ENCODE results near the gene VPS9D1. TPM values are rescaled to one million over a fixed set of nuclear protein-coding genes. Genes with fewer than 3 reads are reported as not detected.

The VPS9D1 gene
- total RNA-seq, 1 experiment from 2014 or later, result 4.2 TPM

DNA sequence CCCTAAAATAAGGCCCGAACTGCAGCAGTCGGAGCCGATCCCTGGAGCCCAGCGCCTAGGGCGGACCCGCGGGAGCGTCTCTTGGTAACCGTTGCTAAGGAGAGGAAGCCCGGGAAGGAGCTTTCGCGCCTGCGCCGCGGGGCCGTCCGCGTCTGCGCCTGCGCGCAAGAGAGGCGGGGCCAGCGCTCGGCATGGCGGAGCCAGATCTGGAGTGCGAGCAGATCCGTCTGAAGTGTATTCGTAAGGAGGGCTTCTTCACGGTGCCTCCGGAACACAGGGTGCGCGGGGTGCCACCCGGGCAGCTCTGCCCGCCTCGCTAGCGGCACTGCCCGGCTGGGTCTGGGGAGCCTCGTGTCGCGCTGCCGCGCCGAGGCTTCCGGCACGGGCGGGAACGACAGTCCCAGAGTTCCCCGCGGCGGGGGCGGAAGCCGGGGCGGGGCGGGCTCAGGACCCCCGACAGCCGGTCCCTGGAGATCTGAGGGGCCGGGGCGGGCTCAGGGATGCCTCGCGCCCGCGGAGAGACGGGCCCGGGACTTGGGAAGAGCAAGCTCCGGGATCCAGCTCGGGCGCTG lies 34.1 kb downstream of the VPS9D1 start, which contains the start of gene CDK10 (continued):
- TF ChIP-seq, protein P1, sequence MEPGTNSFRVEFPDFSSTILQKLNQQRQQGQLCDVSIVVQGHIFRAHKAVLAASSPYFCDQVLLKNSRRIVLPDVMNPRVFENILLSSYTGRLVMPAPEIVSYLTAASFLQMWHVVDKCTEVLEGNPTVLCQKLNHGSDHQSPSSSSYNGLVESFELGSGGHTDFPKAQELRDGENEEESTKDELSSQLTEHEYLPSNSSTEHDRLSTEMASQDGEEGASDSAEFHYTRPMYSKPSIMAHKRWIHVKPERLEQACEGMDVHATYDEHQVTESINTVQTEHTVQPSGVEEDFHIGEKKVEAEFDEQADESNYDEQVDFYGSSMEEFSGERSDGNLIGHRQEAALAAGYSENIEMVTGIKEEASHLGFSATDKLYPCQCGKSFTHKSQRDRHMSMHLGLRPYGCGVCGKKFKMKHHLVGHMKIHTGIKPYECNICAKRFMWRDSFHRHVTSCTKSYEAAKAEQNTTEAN (CRISPR knock-in tag; IDR thresholded peaks at IDR 0.05), result no peak
- TF ChIP-seq, protein P2, sequence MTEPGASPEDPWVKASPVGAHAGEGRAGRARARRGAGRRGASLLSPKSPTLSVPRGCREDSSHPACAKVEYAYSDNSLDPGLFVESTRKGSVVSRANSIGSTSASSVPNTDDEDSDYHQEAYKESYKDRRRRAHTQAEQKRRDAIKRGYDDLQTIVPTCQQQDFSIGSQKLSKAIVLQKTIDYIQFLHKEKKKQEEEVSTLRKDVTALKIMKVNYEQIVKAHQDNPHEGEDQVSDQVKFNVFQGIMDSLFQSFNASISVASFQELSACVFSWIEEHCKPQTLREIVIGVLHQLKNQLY (CRISPR knock-in tag; IDR thresholded peaks at IDR 0.05), result no peak
- no peak for TF ChIP-seq TEAD4 (CRISPR knock-in tag; IDR thresholded peaks at IDR 0.05)
- TF ChIP-seq HMGA2 (CRISPR knock-in tag; IDR thresholded peaks at IDR 0.05), result no peak
- peak; percentile 40; the same call in 1 of the 2 replicates for TF ChIP-seq NFE2L1 (CRISPR knock-in tag; IDR thresholded peaks at IDR 0.05)
- TF ChIP-seq, protein P3, sequence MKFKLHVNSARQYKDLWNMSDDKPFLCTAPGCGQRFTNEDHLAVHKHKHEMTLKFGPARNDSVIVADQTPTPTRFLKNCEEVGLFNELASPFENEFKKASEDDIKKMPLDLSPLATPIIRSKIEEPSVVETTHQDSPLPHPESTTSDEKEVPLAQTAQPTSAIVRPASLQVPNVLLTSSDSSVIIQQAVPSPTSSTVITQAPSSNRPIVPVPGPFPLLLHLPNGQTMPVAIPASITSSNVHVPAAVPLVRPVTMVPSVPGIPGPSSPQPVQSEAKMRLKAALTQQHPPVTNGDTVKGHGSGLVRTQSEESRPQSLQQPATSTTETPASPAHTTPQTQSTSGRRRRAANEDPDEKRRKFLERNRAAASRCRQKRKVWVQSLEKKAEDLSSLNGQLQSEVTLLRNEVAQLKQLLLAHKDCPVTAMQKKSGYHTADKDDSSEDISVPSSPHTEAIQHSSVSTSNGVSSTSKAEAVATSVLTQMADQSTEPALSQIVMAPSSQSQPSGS (CRISPR knock-in tag; IDR thresholded peaks at IDR 0.05; ENCODE audit: borderline replicate concordance, low read depth), result no peak
- TF ChIP-seq ZNF219 (CRISPR knock-in tag; IDR thresholded peaks at IDR 0.05; ENCODE audit: borderline replicate concordance), result no peak
- TF ChIP-seq, protein P4, sequence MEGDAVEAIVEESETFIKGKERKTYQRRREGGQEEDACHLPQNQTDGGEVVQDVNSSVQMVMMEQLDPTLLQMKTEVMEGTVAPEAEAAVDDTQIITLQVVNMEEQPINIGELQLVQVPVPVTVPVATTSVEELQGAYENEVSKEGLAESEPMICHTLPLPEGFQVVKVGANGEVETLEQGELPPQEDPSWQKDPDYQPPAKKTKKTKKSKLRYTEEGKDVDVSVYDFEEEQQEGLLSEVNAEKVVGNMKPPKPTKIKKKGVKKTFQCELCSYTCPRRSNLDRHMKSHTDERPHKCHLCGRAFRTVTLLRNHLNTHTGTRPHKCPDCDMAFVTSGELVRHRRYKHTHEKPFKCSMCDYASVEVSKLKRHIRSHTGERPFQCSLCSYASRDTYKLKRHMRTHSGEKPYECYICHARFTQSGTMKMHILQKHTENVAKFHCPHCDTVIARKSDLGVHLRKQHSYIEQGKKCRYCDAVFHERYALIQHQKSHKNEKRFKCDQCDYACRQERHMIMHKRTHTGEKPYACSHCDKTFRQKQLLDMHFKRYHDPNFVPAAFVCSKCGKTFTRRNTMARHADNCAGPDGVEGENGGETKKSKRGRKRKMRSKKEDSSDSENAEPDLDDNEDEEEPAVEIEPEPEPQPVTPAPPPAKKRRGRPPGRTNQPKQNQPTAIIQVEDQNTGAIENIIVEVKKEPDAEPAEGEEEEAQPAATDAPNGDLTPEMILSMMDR (IDR thresholded peaks at IDR 0.05), result no peak
- TF ChIP-seq, protein P5, sequence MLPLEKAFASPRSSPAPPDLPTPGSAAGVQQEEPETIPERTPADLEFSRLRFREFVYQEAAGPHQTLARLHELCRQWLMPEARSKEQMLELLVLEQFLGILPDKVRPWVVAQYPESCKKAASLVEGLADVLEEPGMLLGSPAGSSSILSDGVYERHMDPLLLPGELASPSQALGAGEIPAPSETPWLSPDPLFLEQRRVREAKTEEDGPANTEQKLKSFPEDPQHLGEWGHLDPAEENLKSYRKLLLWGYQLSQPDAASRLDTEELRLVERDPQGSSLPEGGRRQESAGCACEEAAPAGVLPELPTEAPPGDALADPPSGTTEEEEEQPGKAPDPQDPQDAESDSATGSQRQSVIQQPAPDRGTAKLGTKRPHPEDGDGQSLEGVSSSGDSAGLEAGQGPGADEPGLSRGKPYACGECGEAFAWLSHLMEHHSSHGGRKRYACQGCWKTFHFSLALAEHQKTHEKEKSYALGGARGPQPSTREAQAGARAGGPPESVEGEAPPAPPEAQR (CRISPR knock-in tag; IDR thresholded peaks at IDR 0.05), result no peak
- no peak for TF ChIP-seq SMAD4 (CRISPR knock-in tag; IDR thresholded peaks at IDR 0.05)
- TF ChIP-seq ZNF263 (CRISPR knock-in tag; IDR thresholded peaks at IDR 0.05; ENCODE audit: low read depth), result 0 out of 2 replicates have a peak, but pooled peaks have one; percentile 18
- no peak for TF ChIP-seq SOX15 (CRISPR knock-in tag; IDR thresholded peaks at IDR 0.05)
- peak; percentile 88 for TF ChIP-seq SP1 (CRISPR knock-in tag; conservative IDR thresholded peaks at IDR 0.05)
- peak; percentile 77 for TF ChIP-seq FOXP1 (CRISPR knock-in tag; IDR thresholded peaks at IDR 0.05; ENCODE audit: borderline replicate concordance)
- no peak; the same call in 1 of the 2 replicates for TF ChIP-seq RELA (CRISPR knock-in tag; IDR thresholded peaks at IDR 0.05; ENCODE audit: borderline replicate concordance)
- peak; percentile 81; the same call in 1 of the 2 replicates for TF ChIP-seq ESRRA (CRISPR knock-in tag; IDR thresholded peaks at IDR 0.05; ENCODE audit: borderline replicate concordance)
- TF ChIP-seq, protein P6, sequence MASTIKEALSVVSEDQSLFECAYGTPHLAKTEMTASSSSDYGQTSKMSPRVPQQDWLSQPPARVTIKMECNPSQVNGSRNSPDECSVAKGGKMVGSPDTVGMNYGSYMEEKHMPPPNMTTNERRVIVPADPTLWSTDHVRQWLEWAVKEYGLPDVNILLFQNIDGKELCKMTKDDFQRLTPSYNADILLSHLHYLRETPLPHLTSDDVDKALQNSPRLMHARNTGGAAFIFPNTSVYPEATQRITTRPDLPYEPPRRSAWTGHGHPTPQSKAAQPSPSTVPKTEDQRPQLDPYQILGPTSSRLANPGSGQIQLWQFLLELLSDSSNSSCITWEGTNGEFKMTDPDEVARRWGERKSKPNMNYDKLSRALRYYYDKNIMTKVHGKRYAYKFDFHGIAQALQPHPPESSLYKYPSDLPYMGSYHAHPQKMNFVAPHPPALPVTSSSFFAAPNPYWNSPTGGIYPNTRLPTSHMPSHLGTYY (CRISPR knock-in tag; IDR thresholded peaks at IDR 0.05), result no peak
- TF ChIP-seq, protein P7, sequence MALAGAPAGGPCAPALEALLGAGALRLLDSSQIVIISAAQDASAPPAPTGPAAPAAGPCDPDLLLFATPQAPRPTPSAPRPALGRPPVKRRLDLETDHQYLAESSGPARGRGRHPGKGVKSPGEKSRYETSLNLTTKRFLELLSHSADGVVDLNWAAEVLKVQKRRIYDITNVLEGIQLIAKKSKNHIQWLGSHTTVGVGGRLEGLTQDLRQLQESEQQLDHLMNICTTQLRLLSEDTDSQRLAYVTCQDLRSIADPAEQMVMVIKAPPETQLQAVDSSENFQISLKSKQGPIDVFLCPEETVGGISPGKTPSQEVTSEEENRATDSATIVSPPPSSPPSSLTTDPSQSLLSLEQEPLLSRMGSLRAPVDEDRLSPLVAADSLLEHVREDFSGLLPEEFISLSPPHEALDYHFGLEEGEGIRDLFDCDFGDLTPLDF (CRISPR knock-in tag; IDR thresholded peaks at IDR 0.05), result peak; percentile 33; the same call in 1 of the 2 replicates
- TF ChIP-seq ETV6 (CRISPR knock-in tag; IDR thresholded peaks at IDR 0.05), result peak; percentile 91
- no peak for TF ChIP-seq ZNF671 (CRISPR knock-in tag; IDR thresholded peaks at IDR 0.05)
- no peak for TF ChIP-seq TEAD1 (CRISPR knock-in tag; IDR thresholded peaks at IDR 0.05)
- TF ChIP-seq EMX1 (CRISPR knock-in tag; IDR thresholded peaks at IDR 0.05), result no peak
- TF ChIP-seq, protein P8, sequence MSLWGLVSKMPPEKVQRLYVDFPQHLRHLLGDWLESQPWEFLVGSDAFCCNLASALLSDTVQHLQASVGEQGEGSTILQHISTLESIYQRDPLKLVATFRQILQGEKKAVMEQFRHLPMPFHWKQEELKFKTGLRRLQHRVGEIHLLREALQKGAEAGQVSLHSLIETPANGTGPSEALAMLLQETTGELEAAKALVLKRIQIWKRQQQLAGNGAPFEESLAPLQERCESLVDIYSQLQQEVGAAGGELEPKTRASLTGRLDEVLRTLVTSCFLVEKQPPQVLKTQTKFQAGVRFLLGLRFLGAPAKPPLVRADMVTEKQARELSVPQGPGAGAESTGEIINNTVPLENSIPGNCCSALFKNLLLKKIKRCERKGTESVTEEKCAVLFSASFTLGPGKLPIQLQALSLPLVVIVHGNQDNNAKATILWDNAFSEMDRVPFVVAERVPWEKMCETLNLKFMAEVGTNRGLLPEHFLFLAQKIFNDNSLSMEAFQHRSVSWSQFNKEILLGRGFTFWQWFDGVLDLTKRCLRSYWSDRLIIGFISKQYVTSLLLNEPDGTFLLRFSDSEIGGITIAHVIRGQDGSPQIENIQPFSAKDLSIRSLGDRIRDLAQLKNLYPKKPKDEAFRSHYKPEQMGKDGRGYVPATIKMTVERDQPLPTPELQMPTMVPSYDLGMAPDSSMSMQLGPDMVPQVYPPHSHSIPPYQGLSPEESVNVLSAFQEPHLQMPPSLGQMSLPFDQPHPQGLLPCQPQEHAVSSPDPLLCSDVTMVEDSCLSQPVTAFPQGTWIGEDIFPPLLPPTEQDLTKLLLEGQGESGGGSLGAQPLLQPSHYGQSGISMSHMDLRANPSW (CRISPR knock-in tag; conservative IDR thresholded peaks at IDR 0.05; ENCODE audit: low read depth), result no peak
- TF ChIP-seq, protein P9, sequence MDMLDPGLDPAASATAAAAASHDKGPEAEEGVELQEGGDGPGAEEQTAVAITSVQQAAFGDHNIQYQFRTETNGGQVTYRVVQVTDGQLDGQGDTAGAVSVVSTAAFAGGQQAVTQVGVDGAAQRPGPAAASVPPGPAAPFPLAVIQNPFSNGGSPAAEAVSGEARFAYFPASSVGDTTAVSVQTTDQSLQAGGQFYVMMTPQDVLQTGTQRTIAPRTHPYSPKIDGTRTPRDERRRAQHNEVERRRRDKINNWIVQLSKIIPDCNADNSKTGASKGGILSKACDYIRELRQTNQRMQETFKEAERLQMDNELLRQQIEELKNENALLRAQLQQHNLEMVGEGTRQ (CRISPR knock-in tag; IDR thresholded peaks at IDR 0.05), result peak; percentile 31; the same call in 1 of the 2 replicates
- no peak for TF ChIP-seq OVOL2 (CRISPR knock-in tag; IDR thresholded peaks at IDR 0.05; ENCODE audit: borderline replicate concordance)
- TF ChIP-seq FOXK1 (CRISPR knock-in tag; IDR thresholded peaks at IDR 0.05), result peak; percentile 64
- TF ChIP-seq, protein P10, sequence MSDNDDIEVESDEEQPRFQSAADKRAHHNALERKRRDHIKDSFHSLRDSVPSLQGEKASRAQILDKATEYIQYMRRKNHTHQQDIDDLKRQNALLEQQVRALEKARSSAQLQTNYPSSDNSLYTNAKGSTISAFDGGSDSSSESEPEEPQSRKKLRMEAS (CRISPR knock-in tag; IDR thresholded peaks at IDR 0.05), result peak; percentile 90

Measured in WTC11 (cell line).